B cell (primary cell): Measurements from ENCODE around the gene CDC42EP4. TPM values are rescaled to one million over a fixed set of nuclear protein-coding genes. Genes with fewer than 3 reads are reported as not detected.

Experiments used
- ATAC-seq: fragments of 200-7000 bp; cut with Tn5 transposase; one replicate; pipeline ENCODE4 v1.10.0; 2021; ENCODE audit warnings: low read depth, mild to moderate bottlenecking, moderate number of reproducible peaks, moderate library complexity
- CTCF ChIA-PET: fragments of 350-600 bp; sonication (Branson Sonifier 250); formaldehyde crosslinking; loops from one replicate; lab custom pipeline; 2021; ENCODE audit warnings: antibody characterized with exemption, inconsistent platforms; lab: Charles Lee
- POLR2A ChIA-PET: fragments of 350-600 bp; sonication (Branson Sonifier 250); formaldehyde crosslinking; loops from one replicate; lab custom pipeline; 2021; ENCODE audit warnings: antibody characterized with exemption; lab: Charles Lee
- DNase-seq: peaks from one replicate; pipeline ENCODE4 v3.0.0; 2013
- H2AFZ ChIP-seq: 2 replicates; pipeline ENCODE4 v1.6.1; 2012; ENCODE audit warnings: mild to moderate bottlenecking, low read depth, low read length; ENCODE audit not compliant: insufficient read depth, poor library complexity, severe bottlenecking
- H3K27ac ChIP-seq, 2 donors: 1 replicate in 1 of 2; 2 replicates in 1 of 2; pipeline ENCODE4 v1.5.1; 2012 to 2013; ENCODE audit warnings: low read length in 2 of 2, mild to moderate bottlenecking in 2 of 2, moderate library complexity in 1 of 2
- H3K27me3 ChIP-seq, 4 experiments: fragments of 200-600 bp in 1 of 4; sonication (generic) in 1 of 4; replicated peaks in 1 of 4; 1 replicate in 2 of 4; 2 replicates in 2 of 4; pipeline versions ENCODE4 v1.6.1 to v1.7.0; 2013 to 2016; ENCODE audit warnings: low read length in 3 of 4, mild to moderate bottlenecking in 2 of 4, mixed read lengths in 1 of 4, moderate library complexity in 1 of 4; ENCODE audit not compliant: insufficient read depth in 4 of 4, control insufficient read depth in 3 of 4; ENCODE audit errors: control extremely low read depth in 1 of 4
- H3K36me3 ChIP-seq, 2 experiments: replicated peaks in 1 of 2; 1 replicate in 1 of 2; 2 replicates in 1 of 2; pipeline versions ENCODE4 v1.6.1 to v1.7.1; 2013; ENCODE audit warnings: low read length in 1 of 2; ENCODE audit not compliant: insufficient read depth in 2 of 2, control insufficient read depth in 1 of 2; ENCODE audit errors: control extremely low read depth in 1 of 2, extremely low read depth in 1 of 2
- H3K4me1 ChIP-seq, 2 donors: fragments of 200-600 bp in 1 of 2; sonication (generic) in 1 of 2; 1 replicate in 1 of 2; 2 replicates in 1 of 2; pipeline versions ENCODE4 v1.5.1 to v1.6.1; 2013 to 2017; ENCODE audit warnings: low read length in 2 of 2; ENCODE audit not compliant: control insufficient read depth in 2 of 2, insufficient read depth in 2 of 2
- H3K4me2 ChIP-seq: replicated peaks from 2 replicates; pipeline ENCODE3; 2012; ENCODE audit warnings: mild to moderate bottlenecking, low read depth, low read length; ENCODE audit not compliant: poor library complexity, severe bottlenecking
- H3K4me3 ChIP-seq, 5 experiments: fragments of 200-600 bp in 1 of 5; sonication (generic) in 1 of 5; 1 replicate in 3 of 5; 2 replicates in 2 of 5; pipeline versions ENCODE4 v1.5.1 to v1.7.0; 2011 to 2016; ENCODE audit warnings: low read length in 4 of 5, mild to moderate bottlenecking in 4 of 5, low read depth in 2 of 5, control low read depth in 1 of 5, moderate library complexity in 1 of 5; ENCODE audit not compliant: insufficient read depth in 1 of 5; ENCODE audit errors: control extremely low read depth in 1 of 5, extremely low read depth in 1 of 5
- H3K79me2 ChIP-seq: fragments of 200-600 bp; sonication (generic); one replicate; pipeline ENCODE4 v1.6.0; 2016; ENCODE audit warnings: low read length; ENCODE audit not compliant: control insufficient read depth, insufficient read depth
- H3K9ac ChIP-seq: fragments of 200-600 bp; sonication (generic); 2 replicates; pipeline ENCODE4 v1.6.1; 2017; ENCODE audit warnings: mild to moderate bottlenecking, low read length, moderate library complexity
- H3K9me3 ChIP-seq, 3 donors: one replicate each; pipeline versions ENCODE4 v1.6.1 to v1.7.1; 2013; ENCODE audit warnings: low read length in 2 of 3; ENCODE audit not compliant: control insufficient read depth in 2 of 3, insufficient read depth in 1 of 3; ENCODE audit errors: control extremely low read depth in 1 of 3
- H4K20me1 ChIP-seq: 2 replicates; pipeline ENCODE4 v1.6.0; 2012; ENCODE audit warnings: mild to moderate bottlenecking, low read length; ENCODE audit not compliant: insufficient read depth, control insufficient read depth, poor library complexity, severe bottlenecking
- H3K27ac Mint-ChIP-seq: one replicate; pipeline ENCODE4 v1.8.0; 2021; ENCODE audit warnings: mixed read lengths
- H3K27me3 Mint-ChIP-seq: one replicate; pipeline ENCODE4 v1.8.0; 2021; ENCODE audit warnings: mixed read lengths
- H3K4me1 Mint-ChIP-seq: one replicate; pipeline ENCODE4 v1.8.0; 2021; ENCODE audit warnings: mixed read lengths
- H3K4me3 Mint-ChIP-seq: one replicate; pipeline ENCODE4 v1.8.0; 2021; ENCODE audit warnings: mixed read lengths
- H3K9me3 Mint-ChIP-seq: one replicate; pipeline ENCODE4 v1.8.0; 2022; ENCODE audit warnings: mixed read lengths; ENCODE audit not compliant: insufficient read depth
- CTCF ChIP-seq: fragments of 200-600 bp; IDR thresholded peaks from one replicate; pipeline ENCODE4 v1.8.0; 2022; ENCODE audit warnings: antibody characterized with exemption, mild to moderate bottlenecking
- EZH2 ChIP-seq: IDR thresholded peaks from 2 replicates; pipeline ENCODE4 v1.6.1; 2012; ENCODE audit warnings: borderline replicate concordance, low read depth, mild to moderate bottlenecking, moderate library complexity, low read length; ENCODE audit not compliant: insufficient read depth, poor library complexity, severe bottlenecking
- WGBS: methylation state at CpG from one replicate; pipeline ENCODE4 v1.1.5; 2013; ENCODE audit warnings: missing lambda C conversion rate; ENCODE audit not compliant: insufficient coverage; 5-methylcytosine and 5-hydroxymethylcytosine counted together
- intact Hi-C: fragments of 100-400 bp; cut with micrococcal nuclease; formaldehyde crosslinking; loops from one replicate; pipeline ENCODE4 v1.10.0; 2022
- polyA plus RNA-seq: library from polyadenylated mRNA; depleted of rRNA; stranded (reverse); fragments of >200 nt; gene quantifications from 2 replicates; pipeline ENCODE4 v1.2.3, GENCODE V29; 2012
- total RNA-seq, 2 donors: library from RNA; stranded (reverse); fragments of 120-200 nt in 1 of 2; gene quantifications; 1 replicate in 1 of 2; 2 replicates in 1 of 2; pipeline versions ENCODE4 v1.2.3 to v1.2.4, GENCODE V29; 2013 to 2022

CDC42EP4 gene
- total and polyA plus RNA-seq, 2 donors (not counting 1 experiment from before 2014, with no cell fraction given) = 0.79 to 2.0 TPM

DNA sequence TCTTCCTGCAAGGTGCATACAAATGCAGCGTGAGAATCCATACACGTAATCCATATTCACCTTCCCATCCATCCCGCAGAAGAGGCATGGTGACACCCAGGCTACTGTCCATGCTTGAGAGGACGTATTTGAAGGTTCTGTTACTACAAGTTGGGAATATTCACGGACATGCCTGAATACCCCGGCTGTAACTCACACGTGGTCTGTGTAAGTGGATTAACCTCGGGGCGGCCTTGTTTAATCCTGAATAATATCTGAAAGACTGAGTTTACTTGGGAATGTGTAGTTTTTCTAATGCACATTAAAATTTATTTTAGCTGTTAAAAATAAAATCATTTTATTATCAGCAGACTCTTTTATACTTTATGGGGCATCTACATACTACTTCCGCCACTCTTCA, 63.3 kb downstream of the CDC42EP4 start:
- Histone ChIP-seq H3K4me3 (no peak overlapping the region), H2AFZ (no peak overlapping the region), H3K4me1 (no peaks in the 10 kb centered on the region), H3K79me2 (no peaks in the 10 kb centered on the region), H3K9ac (no peak overlapping the region), H4K20me1 (no peaks in the 10 kb centered on the region), H3K27me3 (no peaks in the 10 kb centered on the region), H3K27ac (no peak overlapping the region), H3K9me3 (no peaks in the 10 kb centered on the region), H3K4me2 (no peak overlapping the region), H3K36me3 (peaks cover 0 to 38% of the 10 kb centered on the region in 2 experiments)
- Mint-ChIP-seq H3K27me3 (no peaks in the 10 kb centered on the region), H3K27ac (no peak overlapping the region), H3K4me3 (no peak overlapping the region), H3K4me1 (no peaks in the 10 kb centered on the region), H3K9me3 (no peaks in the 10 kb centered on the region)
- CTCF ChIA-PET = interaction anchor here (0.6 to 17.2 kb wide), 4 partner anchors 9 to 522 kb away, joined by 3 to 296 read pairs (median 3); no protein-coding TSS in a partner anchor
- TF ChIP-seq EZH2 = no peak
- TF ChIP-seq CTCF = no peak
- DNase-seq = no peak
- 98% methylated on average over 5 of the region's 10 CpGs for WGBS
- intact Hi-C loops = no loop called here
- POLR2A ChIA-PET = no interaction called here
- ATAC-seq = no peak

DNA sequence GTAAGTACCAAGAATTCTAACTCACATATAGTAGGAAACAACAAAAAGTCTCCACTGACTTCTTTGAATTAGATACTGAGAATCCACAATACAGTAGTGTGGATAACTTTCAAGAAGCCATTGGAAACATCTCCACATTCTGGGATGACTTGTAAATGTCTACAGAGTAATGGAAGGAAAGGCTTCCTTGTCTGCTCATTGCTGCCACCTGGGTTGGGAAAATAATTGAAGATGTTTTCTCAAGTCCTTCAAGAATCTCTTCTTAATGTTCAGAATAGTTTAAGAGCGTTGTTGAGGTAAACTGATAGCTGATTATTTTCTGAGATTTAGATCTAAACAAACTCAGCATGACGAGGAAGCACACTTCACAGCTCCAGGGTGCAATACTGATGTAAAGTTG, 64.1 kb downstream of the CDC42EP4 start:
- Mint-ChIP-seq H3K9me3 (no peaks in the 10 kb centered on the region), H3K4me1 (no peaks in the 10 kb centered on the region), H3K4me3 (no peak overlapping the region), H3K27me3 (no peaks in the 10 kb centered on the region), H3K27ac (no peak overlapping the region)
- Histone ChIP-seq H3K27ac (no peak overlapping the region), H3K9me3 (no peaks in the 10 kb centered on the region), H3K27me3 (no peaks in the 10 kb centered on the region), H3K9ac (no peak overlapping the region), H3K79me2 (no peaks in the 10 kb centered on the region), H3K4me1 (no peaks in the 10 kb centered on the region), H3K4me3 (no peak overlapping the region), H3K4me2 (no peak overlapping the region), H2AFZ (no peak overlapping the region), H4K20me1 (no peaks in the 10 kb centered on the region), H3K36me3 (peaks cover 0 to 42% of the 10 kb centered on the region in 2 experiments)
- no peak for TF ChIP-seq EZH2
- TF ChIP-seq CTCF = no peak
- intact Hi-C loops = no loop called here
- DNase-seq (no peak), ATAC-seq (no peak)
- ChIA-PET CTCF (interaction anchor here (0.8 to 17.2 kb wide), 3 partner anchors 9 to 521 kb away, joined by 3 to 296 read pairs (median 3); no protein-coding TSS in a partner anchor), POLR2A (no interaction called here)
- WGBS = no CpG with 5 or more reads among the region's 2 CpGs
